ENCODE data around the gene MAST3. TPM values are rescaled to one million over a fixed set of nuclear protein-coding genes. Genes with fewer than 3 reads are reported as not detected.

Gene MAST3
- total and polyA plus RNA-seq, 2 of the 13 experiments (the other 11 are each of a cell fraction or from before 2014, with no cell fraction given) = 4.1 to 4.6 TPM

- intact Hi-C loops (cut with micrococcal nuclease; ENCODE audit: unreplicated experiment) = no loop called here
- FAIRE-seq (no peak), ATAC-seq (peak; percentile 86)
- TF ChIP-seq MBD4 (IDR thresholded peaks at IDR 0.05; ENCODE audit: borderline replicate concordance, low read length) (no peak), NAIF1 (CRISPR knock-in tag; IDR thresholded peaks at IDR 0.05; ENCODE audit: borderline replicate concordance) (no peak), ARNT2 (CRISPR knock-in tag; IDR thresholded peaks at IDR 0.05; ENCODE audit: low read depth) (no peak; the same call in 1 of the 2 replicates), ZNF670 (CRISPR knock-in tag; IDR thresholded peaks at IDR 0.05; ENCODE audit: borderline replicate concordance) (no peak), JDP2 (CRISPR knock-in tag; IDR thresholded peaks at IDR 0.05; ENCODE audit: borderline replicate concordance) (no peak), THAP9 (CRISPR knock-in tag; IDR thresholded peaks at IDR 0.05; ENCODE audit: borderline replicate concordance) (no peak), MATR3 (CRISPR knock-in tag; IDR thresholded peaks at IDR 0.05) (no peak), LBX2 (CRISPR knock-in tag; IDR thresholded peaks at IDR 0.05; ENCODE audit: borderline replicate concordance) (no peak), EEA1 (CRISPR knock-in tag; IDR thresholded peaks at IDR 0.05; ENCODE audit: borderline replicate concordance) (no peak), ZNF746 (CRISPR knock-in tag; IDR thresholded peaks at IDR 0.05) (no peak), SKI (IDR thresholded peaks at IDR 0.05; ENCODE audit: partially characterized antibody) (peak; percentile 23), HDAC6 (IDR thresholded peaks at IDR 0.05; ENCODE audit: low read depth, low read length) (no peak), ESRRA (CRISPR knock-in tag; IDR thresholded peaks at IDR 0.05; ENCODE audit: low read depth) (no peak), ZNF205 (CRISPR knock-in tag; IDR thresholded peaks at IDR 0.05) (no peak), THAP11 (CRISPR knock-in tag; IDR thresholded peaks at IDR 0.05) (no peak), ZBTB7B (CRISPR knock-in tag; IDR thresholded peaks at IDR 0.05) (no peak), KDM6A (CRISPR knock-in tag; IDR thresholded peaks at IDR 0.05; ENCODE audit: low read depth) (no peak), PHB2 (IDR thresholded peaks at IDR 0.05; ENCODE audit: partially characterized antibody) (no peak)
- TF ChIP-seq, protein P1, sequence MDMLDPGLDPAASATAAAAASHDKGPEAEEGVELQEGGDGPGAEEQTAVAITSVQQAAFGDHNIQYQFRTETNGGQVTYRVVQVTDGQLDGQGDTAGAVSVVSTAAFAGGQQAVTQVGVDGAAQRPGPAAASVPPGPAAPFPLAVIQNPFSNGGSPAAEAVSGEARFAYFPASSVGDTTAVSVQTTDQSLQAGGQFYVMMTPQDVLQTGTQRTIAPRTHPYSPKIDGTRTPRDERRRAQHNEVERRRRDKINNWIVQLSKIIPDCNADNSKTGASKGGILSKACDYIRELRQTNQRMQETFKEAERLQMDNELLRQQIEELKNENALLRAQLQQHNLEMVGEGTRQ (IDR thresholded peaks at IDR 0.05; ENCODE audit: low read depth, low read length) = no peak
- TF ChIP-seq, protein P1 (CRISPR knock-in tag; IDR thresholded peaks at IDR 0.05; ENCODE audit: borderline replicate concordance) = no peak; the same call in 1 of the 2 replicates
These were observed 55.4 kb downstream of the MAST3 start, which contains the start of gene PIK3R2 for GRCh38 chr19:18152817-18153555. Gene PIK3R2 (plus strand): TSS chr19:18153163. CDS start chr19:18155880, 2,717 bp downstream.

More at GRCh38 chr19:18152817-18153555, 55.4 kb downstream of the MAST3 start, which contains the start of gene PIK3R2:
- peak; percentile 97 for DNase-seq (ENCODE audit: low spot score)
- Histone ChIP-seq H3K79me2 (ENCODE audit: insufficient read depth, low read length) (peaks cover 18% of the 10 kb centered on the region), H3K4me2 (ENCODE audit: low read depth, low read length) (peak within 1 kb of the TSS; percentile 93), H3K36me3 (replicated peaks in 1 of 2; ENCODE audit: control insufficient read depth in 1 of 2, insufficient read depth in 2 of 2, low read length in 2 of 2) (peaks cover 8 to 18% of the 10 kb centered on the region in 2 experiments; a peak in 4 of 5 replicates), H3K4me1 (ENCODE audit: insufficient read depth, low read length) (peaks cover 56% of the 10 kb centered on the region), H3K9ac (ENCODE audit: insufficient read depth, low read depth, low read length) (peak within 1 kb of the TSS; percentile 99), H3K4me3 (replicated peaks in 1 of 3; ENCODE audit: insufficient read depth in 1 of 3, low read depth in 2 of 3, low read length in 3 of 3) (peak within 1 kb of the TSS; percentile 73 to 98 (median 98)), H3K27ac (ENCODE audit: extremely low read length, insufficient read depth, low read length) (peak within 1 kb of the TSS; percentile 94), H3K9me3 (ENCODE audit: low read length) (no peaks in the 10 kb centered on the region), H2AFZ (ENCODE audit: low read length) (no peak within 1 kb of the TSS), H4K20me1 (ENCODE audit: insufficient read depth, low read length) (0 out of 2 replicates have a peak, but pooled peaks cover 11% of the 10 kb centered on the region), H3K27me3 (ENCODE audit: control insufficient read depth in 1 of 2, insufficient read depth in 2 of 2, low read length in 2 of 2) (no peaks in the 10 kb centered on the region; a peak in 1 of 5 replicates)
- in situ Hi-C loops (cut with HindIII; ENCODE audit: extremely low pct_ligation_motif_present, low pct_unique_long_range_greater_than_20kb) = loop anchor here (5.0 kb wide), 1 partner anchor 41 kb away; no protein-coding TSS in a partner anchor
- BruUV-seq (replicated peaks) = no TSS peak
- CTCF ChIA-PET (ENCODE audit: low intra/inter-chr PET ratio, low total read pairs) = interaction anchor here (0.9 to 1.2 kb wide), 2 partner anchors 8 to 40 kb away, joined by 3 read pairs; no protein-coding TSS in a partner anchor
- 2% methylated on average over 32 of the region's 86 CpGs for WGBS (ENCODE audit: low lambda C conversion rate)
- POLR2A ChIA-PET = interaction anchor here (0.8 to 3.1 kb wide), 12 partner anchors 8 to 127 kb away, joined by 3 to 18 read pairs (median 6); no protein-coding TSS in a partner anchor

All from HepG2 (cell line).